NT2/D1 (cell line): ENCODE results near the gene WWC1.
A peak's percentile ranks its signal among the peaks of the same experiment; 100 is the strongest.
"Not testable (repeated sequence)": the region's sequence is repeated elsewhere in the genome, so short reads cannot be mapped to it uniquely, and the experiment has no call there.

Source experiments
- DNase-seq: peaks from one replicate; pipeline ENCODE4 v3.0.0-alpha.2; 2011; ENCODE audit warnings: low read depth, low spot score
- H3K27me3 ChIP-seq: 2 replicates; pipeline ENCODE4 v1.6.0; 2011; ENCODE audit warnings: mild to moderate bottlenecking; ENCODE audit not compliant: insufficient read length, insufficient read depth
- H3K36me3 ChIP-seq: 2 replicates; pipeline ENCODE4 v1.6.1; 2011; ENCODE audit warnings: mild to moderate bottlenecking, low read length, mixed read lengths; ENCODE audit not compliant: insufficient read depth, insufficient read length
- H3K4me1 ChIP-seq: 2 replicates; pipeline ENCODE4 v1.5.1; 2011; ENCODE audit not compliant: insufficient read depth, insufficient read length
- H3K4me3 ChIP-seq: 2 replicates; pipeline ENCODE4 v1.5.1; 2011; ENCODE audit warnings: low read depth; ENCODE audit not compliant: insufficient read length
- H3K9ac ChIP-seq: 2 replicates; pipeline ENCODE4 v1.6.0; 2011; ENCODE audit warnings: low read depth; ENCODE audit not compliant: insufficient read length
- H3K9me3 ChIP-seq: 2 replicates; pipeline ENCODE4 v1.5.1; 2011; ENCODE audit warnings: mild to moderate bottlenecking, low read length; ENCODE audit not compliant: insufficient read depth
- SUZ12 ChIP-seq: IDR thresholded peaks from 2 replicates; pipeline ENCODE4 v1.6.1; 2011; ENCODE audit not compliant: insufficient read length, insufficient read depth; ENCODE audit errors: extremely low read depth
- YY1 ChIP-seq: IDR thresholded peaks from 2 replicates; pipeline ENCODE4 v1.6.1; 2011; ENCODE audit not compliant: insufficient read length, insufficient read depth
- ZNF274 ChIP-seq: IDR thresholded peaks from 2 replicates; pipeline ENCODE4 v1.6.1; 2011; ENCODE audit warnings: mild to moderate bottlenecking, low read depth, low read length

WWC1 gene

GRCh38 chr5:168327994-168328393 is 36.5 kb downstream of the WWC1 start:
- DNase-seq, result no peak
- peaks cover 2% of the 10 kb centered on the region for H3K4me1 ChIP-seq

GRCh38 chr5:168328814-168329213 is 37.4 kb downstream of the WWC1 start:
- no peaks in the 10 kb centered on the region for H3K9me3 ChIP-seq
- H3K27me3 ChIP-seq, result no peaks in the 10 kb centered on the region
- peak; percentile 59 for DNase-seq
- H3K36me3 ChIP-seq, result no peaks in the 10 kb centered on the region
- H3K9ac ChIP-seq, result no peak overlapping the region
- H3K4me3 ChIP-seq, result no peak overlapping the region
- TF ChIP-seq YY1 (no peak), ZNF274 (no peak), SUZ12 (no peak)
- peaks cover 2% of the 10 kb centered on the region for H3K4me1 ChIP-seq

More at GRCh38 chr5:168327994-168328393, 36.5 kb downstream of the WWC1 start:
- H3K4me3 ChIP-seq, result no peak overlapping the region
- H3K9me3 ChIP-seq, result no peaks in the 10 kb centered on the region
- no peak for TF ChIP-seq ZNF274
- no peaks in the 10 kb centered on the region for H3K27me3 ChIP-seq
- H3K36me3 ChIP-seq, result no peaks in the 10 kb centered on the region
- H3K9ac ChIP-seq, result no peak overlapping the region

- TF ChIP-seq YY1, result no peak
- no peak for TF ChIP-seq SUZ12
- no peak for TF ChIP-seq ZNF274
- peaks cover 2% of the 10 kb centered on the region for H3K4me1 ChIP-seq
- no peak overlapping the region for H3K9ac ChIP-seq
- no peaks in the 10 kb centered on the region for H3K9me3 ChIP-seq
- DNase-seq, result no peak
- no peaks in the 10 kb centered on the region for H3K36me3 ChIP-seq
- no peaks in the 10 kb centered on the region for H3K27me3 ChIP-seq
- no peak overlapping the region for H3K4me3 ChIP-seq
Measured at GRCh38 chr5:168329302-168329701, 37.9 kb downstream of the WWC1 start.

GRCh38 chr5:168332042-168332441 is 40.6 kb downstream of the WWC1 start:
- H3K9ac ChIP-seq, result no peak overlapping the region
- H3K27me3 ChIP-seq, result no peaks in the 10 kb centered on the region
- no peak for TF ChIP-seq SUZ12
- TF ChIP-seq ZNF274, result no peak
- TF ChIP-seq YY1, result no peak
- peaks cover 6% of the 10 kb centered on the region for H3K36me3 ChIP-seq
- H3K4me1 ChIP-seq, result peaks cover 2% of the 10 kb centered on the region
- no peak for DNase-seq
- H3K9me3 ChIP-seq, result no peaks in the 10 kb centered on the region
- no peak overlapping the region for H3K4me3 ChIP-seq

- Histone ChIP-seq H3K9ac (peak overlapping the region; percentile 26), H3K4me3 (no peak overlapping the region), H3K36me3 (peaks cover 6% of the 10 kb centered on the region), H3K27me3 (no peaks in the 10 kb centered on the region), H3K4me1 (no peaks in the 10 kb centered on the region), H3K9me3 (no peaks in the 10 kb centered on the region)
- DNase-seq, result no peak
- TF ChIP-seq YY1 (no peak), ZNF274 (no peak), SUZ12 (no peak)
Measured at GRCh38 chr5:168334280-168334679, 42.8 kb downstream of the WWC1 start.

GRCh38 chr5:168334695-168335094 is 43.2 kb downstream of the WWC1 start:
- no peak overlapping the region for H3K4me3 ChIP-seq
- no peaks in the 10 kb centered on the region for H3K27me3 ChIP-seq
- DNase-seq, result peak; percentile 90
- TF ChIP-seq YY1, result no peak
- TF ChIP-seq ZNF274, result no peak
- no peak for TF ChIP-seq SUZ12
- peaks cover 6% of the 10 kb centered on the region for H3K36me3 ChIP-seq
- H3K9me3 ChIP-seq, result no peaks in the 10 kb centered on the region
- no peaks in the 10 kb centered on the region for H3K4me1 ChIP-seq
- peak overlapping the region; percentile 26 for H3K9ac ChIP-seq

- no peaks in the 10 kb centered on the region for H3K9me3 ChIP-seq
- no peak for TF ChIP-seq YY1
- no peak for TF ChIP-seq ZNF274
- no peak for TF ChIP-seq SUZ12
- no peak overlapping the region for H3K9ac ChIP-seq
- DNase-seq, result no peak
- H3K27me3 ChIP-seq, result no peaks in the 10 kb centered on the region
- H3K4me1 ChIP-seq, result no peaks in the 10 kb centered on the region
- H3K4me3 ChIP-seq, result no peak overlapping the region
- H3K36me3 ChIP-seq, result peaks cover 6% of the 10 kb centered on the region
Measured at GRCh38 chr5:168337361-168337760, 45.9 kb downstream of the WWC1 start.

- no peaks in the 10 kb centered on the region for H3K4me1 ChIP-seq
- no peak overlapping the region for H3K4me3 ChIP-seq
- peaks cover 9% of the 10 kb centered on the region for H3K36me3 ChIP-seq
- TF ChIP-seq SUZ12 (no peak), ZNF274 (no peak), YY1 (no peak)
- H3K9me3 ChIP-seq, result no peaks in the 10 kb centered on the region
- DNase-seq, result no peak
- H3K27me3 ChIP-seq, result no peaks in the 10 kb centered on the region
- no peak overlapping the region for H3K9ac ChIP-seq
Measured at GRCh38 chr5:168339109-168339771, 47.8 kb downstream of the WWC1 start.

GRCh38 chr5:168339772-168340140 is 48.3 kb downstream of the WWC1 start:
- DNase-seq, H3K9me3 ChIP-seq: not testable (repeated sequence)

More at GRCh38 chr5:168339772-168340140, 48.3 kb downstream of the WWC1 start:
- H3K4me1 ChIP-seq, H3K9ac ChIP-seq, H3K4me3 ChIP-seq, H3K36me3 ChIP-seq, H3K27me3 ChIP-seq: not testable (repeated sequence)
